HCT116 (cell line): ENCODE results near the gene CELF3. TPM values are rescaled to one million over a fixed set of nuclear protein-coding genes. Genes with fewer than 3 reads are reported as not detected.

ENCODE experiments used
- ATAC-seq: fragments of 200-7000 bp; cut with Tn5 transposase; 2 replicates; pipeline ENCODE4 v1.9.1; 2020; ENCODE audit warnings: mild to moderate bottlenecking, moderate library complexity
- BruUV-seq: library from RNA; stranded (reverse); fragments of 400-500 nt; replicated peaks from 2 replicates; lab custom pipeline; 2021; lab: Mats Ljungman, UMichigan
- CTCF ChIA-PET: fragments of 300-600 bp; sonication (Branson Sonifier 250); formaldehyde crosslinking; loops from one replicate; lab custom pipeline; 2021; ENCODE audit warnings: antibody characterized with exemption; lab: Charles Lee
- POLR2A ChIA-PET: fragments of 300-600, 350-600 bp; sonication (Branson Sonifier 250); formaldehyde crosslinking; loops from one replicate; lab custom pipeline; 2021; ENCODE audit warnings: antibody characterized with exemption; lab: Charles Lee
- RAD21 ChIA-PET, 2 experiments: fragments of 300-600 bp; sonication (Branson Sonifier 250); formaldehyde crosslinking; loops; one replicate each; lab custom pipeline; 2023; ENCODE audit warnings: low total read pairs in 2 of 2; ENCODE audit not compliant: uncharacterized antibody in 2 of 2, unreplicated experiment in 2 of 2, low non-redundant PET in 1 of 2; lab: Charles Lee
- DNase-seq: peaks from one replicate; pipeline ENCODE4 v3.0.0-alpha.2; 2010; ENCODE audit warnings: low read depth, low spot score
- H2AFZ ChIP-seq: fragments of 200-600 bp; shearing (Covaris generic), sonication (generic); 2 replicates; pipeline ENCODE4 v1.6.1; 2017; ENCODE audit warnings: low read depth, mixed run types, mixed read lengths, antibody characterized with exemption, low read length; ENCODE audit not compliant: poor library complexity, severe bottlenecking
- H3K27ac ChIP-seq: 2 replicates; pipeline ENCODE4 v1.5.1; 2012; ENCODE audit warnings: low read depth, low read length
- H3K27me3 ChIP-seq: fragments of 200-600 bp; sonication (generic); 2 replicates; pipeline ENCODE4 v1.6.1; 2016; ENCODE audit warnings: mixed run types, low read length, mixed read lengths; ENCODE audit not compliant: insufficient read depth
- H3K36me3 ChIP-seq, 2 experiments: fragments of 200-500 bp in 1 of 2; fragments of 200-600 bp in 1 of 2; sonication (Bioruptor generic) in 1 of 2; sonication (generic) in 1 of 2; 2 replicates each; pipeline versions ENCODE4 v1.5.1 to v1.6.1; 2014 to 2016; ENCODE audit warnings: low read length in 2 of 2, inconsistent platforms in 1 of 2, mixed read lengths in 1 of 2, mixed run types in 1 of 2; ENCODE audit not compliant: insufficient read depth in 2 of 2, control insufficient read depth in 1 of 2
- H3K4me1 ChIP-seq, 2 experiments: fragments of 200-600 bp in 1 of 2; sonication (generic) in 1 of 2; 2 replicates each; pipeline versions ENCODE4 v1.5.1 to v1.6.1; 2012 to 2017; ENCODE audit warnings: low read length in 2 of 2, inconsistent platforms in 1 of 2, mild to moderate bottlenecking in 1 of 2, mixed read lengths in 1 of 2, mixed run types in 1 of 2, moderate library complexity in 1 of 2; ENCODE audit not compliant: insufficient read depth in 2 of 2, control insufficient read depth in 1 of 2
- H3K4me2 ChIP-seq: fragments of 200-600 bp; sonication (generic); 2 replicates; pipeline ENCODE4 v1.6.1; 2017; ENCODE audit warnings: mixed run types, low read length, mixed read lengths
- H3K4me3 ChIP-seq, 2 experiments: fragments of 200-600 bp in 1 of 2; sonication (generic) in 1 of 2; replicated peaks in 1 of 2; 2 replicates each; pipeline ENCODE4 v1.5.1; 2011 to 2016; ENCODE audit warnings: low read length in 2 of 2, control low read depth in 1 of 2, low read depth in 1 of 2, mild to moderate bottlenecking in 1 of 2, mixed read lengths in 1 of 2, mixed run types in 1 of 2
- H3K79me2 ChIP-seq: fragments of 200-600 bp; sonication (generic); 2 replicates; pipeline ENCODE4 v1.6.1; 2017; ENCODE audit warnings: mild to moderate bottlenecking, mixed run types, low read length, moderate library complexity, mixed read lengths; ENCODE audit not compliant: insufficient read depth
- H3K9ac ChIP-seq: fragments of 200-600 bp; sonication (generic); 2 replicates; pipeline ENCODE4 v1.6.1; 2016; ENCODE audit warnings: low read length, mixed read lengths
- H3K9me2 ChIP-seq: fragments of 200-600 bp; sonication (generic), shearing (Covaris generic); 2 replicates; pipeline ENCODE4 v1.6.1; 2017; ENCODE audit warnings: mixed run types, mild to moderate bottlenecking, moderate library complexity; ENCODE audit not compliant: insufficient read depth
- H3K9me3 ChIP-seq, 2 experiments: fragments of 200-500 bp in 1 of 2; fragments of 200-600 bp in 1 of 2; sonication (Bioruptor generic) in 1 of 2; sonication (generic) in 1 of 2; 2 replicates each; pipeline ENCODE4 v1.6.1; 2014 to 2017; ENCODE audit warnings: low read length in 2 of 2, mixed read lengths in 2 of 2, inconsistent platforms in 1 of 2, low read depth in 1 of 2, mild to moderate bottlenecking in 1 of 2, mixed run types in 1 of 2, moderate library complexity in 1 of 2; ENCODE audit not compliant: control insufficient read depth in 1 of 2, insufficient read depth in 1 of 2
- H4K20me1 ChIP-seq: fragments of 200-600 bp; sonication (generic), shearing (Covaris generic); 2 replicates; pipeline ENCODE4 v1.6.1; 2017; ENCODE audit warnings: mixed run types, mild to moderate bottlenecking, moderate library complexity; ENCODE audit not compliant: insufficient read depth
- CBX3 ChIP-seq: IDR thresholded peaks from 2 replicates; pipeline ENCODE4 v1.6.1; 2012; ENCODE audit warnings: low read depth
- EGR1 ChIP-seq: IDR thresholded peaks from 2 replicates; pipeline ENCODE4 v1.6.1; 2012; ENCODE audit warnings: low read depth
- ELF1 ChIP-seq: IDR thresholded peaks from 2 replicates; pipeline ENCODE4 v1.6.1; 2012; ENCODE audit warnings: low read depth, borderline replicate concordance
- EZH2 ChIP-seq: fragments of 200-600 bp; sonication (generic); IDR thresholded peaks from 2 replicates; pipeline ENCODE4 v1.6.1; 2017; ENCODE audit warnings: antibody characterized with exemption, mixed run types
- POLR2A ChIP-seq: IDR thresholded peaks from 2 replicates; pipeline ENCODE4 v1.7.0; 2011; ENCODE audit warnings: borderline replicate concordance; ENCODE audit not compliant: insufficient read depth, insufficient read length; ENCODE audit errors: extremely low read depth
- POLR2AphosphoS5 ChIP-seq: IDR thresholded peaks from 2 replicates; pipeline ENCODE4 v1.6.1; 2011; ENCODE audit warnings: mild to moderate bottlenecking, low read depth, low read length, moderate library complexity
- SIN3A ChIP-seq: IDR thresholded peaks from 2 replicates; pipeline ENCODE4 v1.6.1; 2012; ENCODE audit warnings: low read depth
- SP1 ChIP-seq: IDR thresholded peaks from 2 replicates; pipeline ENCODE4 v1.6.1; 2012; ENCODE audit warnings: low read depth
- SRF ChIP-seq: IDR thresholded peaks from 2 replicates; pipeline ENCODE4 v1.6.1; 2012; ENCODE audit warnings: low read depth
- TCF7L2 ChIP-seq: IDR thresholded peaks from 2 replicates; pipeline ENCODE4 v1.7.0; 2011; ENCODE audit warnings: borderline replicate concordance, inconsistent platforms; ENCODE audit not compliant: insufficient read depth, insufficient read length; ENCODE audit errors: extremely low read depth
- YY1 ChIP-seq: IDR thresholded peaks from 2 replicates; pipeline ENCODE4 v1.6.1; 2011; ENCODE audit warnings: low read length, low read depth, moderate library complexity, mild to moderate bottlenecking; ENCODE audit not compliant: insufficient replicate concordance; ENCODE audit errors: extremely low read depth
- ZFX ChIP-seq: fragments of 450-650 bp; IDR thresholded peaks from 2 replicates; pipeline ENCODE4 v1.6.1; 2017
- ZNF274 ChIP-seq: fragments of 200-500 bp; sonication (Bioruptor generic); IDR thresholded peaks from 2 replicates; pipeline ENCODE4 v1.6.1; 2014; ENCODE audit warnings: mild to moderate bottlenecking, low read depth, low read length, inconsistent platforms
- intact Hi-C: fragments of 100-400 bp; cut with micrococcal nuclease; formaldehyde crosslinking; loops from 2 replicates; pipeline ENCODE4 v1.10.0; 2022
- total RNA-seq: library from RNA; stranded (reverse); gene quantifications from one replicate; pipeline ENCODE4 v1.2.1, GENCODE V29; 2021; ENCODE audit not compliant: unreplicated experiment
- TF ChIP-seq, protein P1 (sequence below): IDR thresholded peaks from 2 replicates; pipeline ENCODE4 v1.6.1; 2012; ENCODE audit warnings: low read depth
- TF ChIP-seq, protein P2 (sequence below): IDR thresholded peaks from 2 replicates; pipeline ENCODE4 v1.6.1; 2011; ENCODE audit warnings: mild to moderate bottlenecking, low read length, moderate library complexity; ENCODE audit not compliant: insufficient replicate concordance; ENCODE audit errors: extremely low read depth

CELF3 gene
- total RNA-seq, 1 experiment from 2014 or later, result not detected

DNA sequence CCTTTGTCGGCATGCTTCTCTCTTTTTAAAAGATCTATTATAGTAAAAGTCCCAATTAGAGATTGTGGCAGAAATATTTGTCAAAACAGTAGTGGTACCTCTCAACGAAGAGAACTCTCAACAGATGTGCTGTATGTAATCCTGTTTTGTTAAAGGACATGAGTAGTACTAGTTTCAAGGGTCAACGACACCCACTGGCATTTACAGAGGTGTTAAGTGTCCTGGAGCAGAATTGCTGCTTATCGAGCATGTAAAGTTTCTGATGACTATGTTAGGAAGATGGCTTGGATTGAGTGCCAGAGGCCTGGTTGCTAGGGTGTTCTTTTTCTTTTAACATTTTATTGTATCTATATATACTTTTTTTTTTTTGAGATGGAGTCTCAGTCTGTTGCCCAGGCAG is 27.1 kb downstream of the CELF3 start:
- Histone ChIP-seq H2AFZ (no peak overlapping the region), H3K27me3 (no peaks in the 10 kb centered on the region), H4K20me1 (no peaks in the 10 kb centered on the region), H3K4me1 (no peaks in the 10 kb centered on the region), H3K9ac (no peak overlapping the region), H3K36me3 (peaks cover 9 to 12% of the 10 kb centered on the region in 2 experiments; a peak in 2 of 4 replicates), H3K27ac (no peak overlapping the region), H3K79me2 (no peaks in the 10 kb centered on the region), H3K4me3 (no peak overlapping the region), H3K9me3 (no peaks in the 10 kb centered on the region), H3K9me2 (no peaks in the 10 kb centered on the region), H3K4me2 (no peak overlapping the region)
- POLR2A ChIA-PET, result no interaction called here
- RAD21 ChIA-PET, result no interaction called here
- CTCF ChIA-PET, result no interaction called here
- TF ChIP-seq SP1, result no peak
- TF ChIP-seq ELF1, result no peak
- TF ChIP-seq ZNF274, result no peak
- no peak for TF ChIP-seq CBX3
- no peak for TF ChIP-seq EGR1
- no peak for TF ChIP-seq TCF7L2
- no peak for TF ChIP-seq SIN3A
- TF ChIP-seq YY1, result no peak
- DNase-seq (no peak), ATAC-seq (no peak)
- no TSS peak for BruUV-seq
- intact Hi-C loops, result no loop called here

DNA sequence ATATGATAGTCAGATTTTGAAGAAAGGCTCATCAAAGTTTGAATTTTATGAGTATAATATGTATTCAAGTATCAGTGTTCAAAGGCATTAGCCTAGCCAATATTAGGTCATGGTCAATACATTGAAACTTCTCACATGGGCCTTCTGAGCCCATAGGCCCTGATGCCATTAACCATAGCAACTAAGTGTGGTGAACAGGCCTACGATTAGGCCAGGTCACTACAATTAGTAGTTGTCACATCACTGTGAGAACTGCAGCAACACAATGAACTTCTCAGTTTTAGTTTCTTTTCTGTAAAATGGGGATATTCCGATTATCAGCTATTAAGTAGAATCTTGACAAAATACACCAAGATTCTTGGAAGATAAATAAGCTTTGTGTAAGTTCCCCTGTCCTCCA is 30.0 kb downstream of the CELF3 start:
- RAD21 ChIA-PET, result no interaction called here
- Histone ChIP-seq H3K36me3 (no peaks in the 10 kb centered on the region), H2AFZ (no peak overlapping the region)
- CTCF ChIA-PET, result no interaction called here
- BruUV-seq, result no TSS peak
- no peak for ATAC-seq
- no peak for DNase-seq
- TF ChIP-seq EZH2 (no peak), SRF (no peak), EGR1 (no peak), POLR2AphosphoS5 (no peak), ELF1 (no peak), TCF7L2 (no peak), POLR2A (no peak), YY1 (no peak), ZFX (no peak), SIN3A (no peak), SP1 (no peak)
- TF ChIP-seq, protein P1, sequence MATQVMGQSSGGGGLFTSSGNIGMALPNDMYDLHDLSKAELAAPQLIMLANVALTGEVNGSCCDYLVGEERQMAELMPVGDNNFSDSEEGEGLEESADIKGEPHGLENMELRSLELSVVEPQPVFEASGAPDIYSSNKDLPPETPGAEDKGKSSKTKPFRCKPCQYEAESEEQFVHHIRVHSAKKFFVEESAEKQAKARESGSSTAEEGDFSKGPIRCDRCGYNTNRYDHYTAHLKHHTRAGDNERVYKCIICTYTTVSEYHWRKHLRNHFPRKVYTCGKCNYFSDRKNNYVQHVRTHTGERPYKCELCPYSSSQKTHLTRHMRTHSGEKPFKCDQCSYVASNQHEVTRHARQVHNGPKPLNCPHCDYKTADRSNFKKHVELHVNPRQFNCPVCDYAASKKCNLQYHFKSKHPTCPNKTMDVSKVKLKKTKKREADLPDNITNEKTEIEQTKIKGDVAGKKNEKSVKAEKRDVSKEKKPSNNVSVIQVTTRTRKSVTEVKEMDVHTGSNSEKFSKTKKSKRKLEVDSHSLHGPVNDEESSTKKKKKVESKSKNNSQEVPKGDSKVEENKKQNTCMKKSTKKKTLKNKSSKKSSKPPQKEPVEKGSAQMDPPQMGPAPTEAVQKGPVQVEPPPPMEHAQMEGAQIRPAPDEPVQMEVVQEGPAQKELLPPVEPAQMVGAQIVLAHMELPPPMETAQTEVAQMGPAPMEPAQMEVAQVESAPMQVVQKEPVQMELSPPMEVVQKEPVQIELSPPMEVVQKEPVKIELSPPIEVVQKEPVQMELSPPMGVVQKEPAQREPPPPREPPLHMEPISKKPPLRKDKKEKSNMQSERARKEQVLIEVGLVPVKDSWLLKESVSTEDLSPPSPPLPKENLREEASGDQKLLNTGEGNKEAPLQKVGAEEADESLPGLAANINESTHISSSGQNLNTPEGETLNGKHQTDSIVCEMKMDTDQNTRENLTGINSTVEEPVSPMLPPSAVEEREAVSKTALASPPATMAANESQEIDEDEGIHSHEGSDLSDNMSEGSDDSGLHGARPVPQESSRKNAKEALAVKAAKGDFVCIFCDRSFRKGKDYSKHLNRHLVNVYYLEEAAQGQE, result no peak
- TF ChIP-seq, protein P2, sequence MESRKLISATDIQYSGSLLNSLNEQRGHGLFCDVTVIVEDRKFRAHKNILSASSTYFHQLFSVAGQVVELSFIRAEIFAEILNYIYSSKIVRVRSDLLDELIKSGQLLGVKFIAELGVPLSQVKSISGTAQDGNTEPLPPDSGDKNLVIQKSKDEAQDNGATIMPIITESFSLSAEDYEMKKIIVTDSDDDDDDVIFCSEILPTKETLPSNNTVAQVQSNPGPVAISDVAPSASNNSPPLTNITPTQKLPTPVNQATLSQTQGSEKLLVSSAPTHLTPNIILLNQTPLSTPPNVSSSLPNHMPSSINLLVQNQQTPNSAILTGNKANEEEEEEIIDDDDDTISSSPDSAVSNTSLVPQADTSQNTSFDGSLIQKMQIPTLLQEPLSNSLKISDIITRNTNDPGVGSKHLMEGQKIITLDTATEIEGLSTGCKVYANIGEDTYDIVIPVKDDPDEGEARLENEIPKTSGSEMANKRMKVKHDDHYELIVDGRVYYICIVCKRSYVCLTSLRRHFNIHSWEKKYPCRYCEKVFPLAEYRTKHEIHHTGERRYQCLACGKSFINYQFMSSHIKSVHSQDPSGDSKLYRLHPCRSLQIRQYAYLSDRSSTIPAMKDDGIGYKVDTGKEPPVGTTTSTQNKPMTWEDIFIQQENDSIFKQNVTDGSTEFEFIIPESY, result no peak
- TF ChIP-seq, all 23 proteins: peak for 0
- peaks cover 2 to 11% of the 10 kb centered on the region in 2 experiments for H3K4me1 ChIP-seq
- H3K9me2 ChIP-seq, result no peaks in the 10 kb centered on the region
- no peak overlapping the region for H3K27ac ChIP-seq
- no peak overlapping the region for H3K4me2 ChIP-seq
- no peaks in the 10 kb centered on the region for H3K27me3 ChIP-seq
- no peaks in the 10 kb centered on the region for H3K79me2 ChIP-seq
- H3K4me3 ChIP-seq, result no peak overlapping the region
- no peaks in the 10 kb centered on the region for H4K20me1 ChIP-seq
- POLR2A ChIA-PET, result no interaction called here
- intact Hi-C loops, result no loop called here
- H3K9ac ChIP-seq, result no peak overlapping the region
- no peaks in the 10 kb centered on the region for H3K9me3 ChIP-seq
